Measurements from ENCODE around the gene KLK7. TPM values are rescaled to one million over a fixed set of nuclear protein-coding genes. Genes with fewer than 3 reads are reported as not detected.
A peak's percentile ranks its signal among the peaks of the same experiment; 100 is the strongest.

Gene KLK7
- total RNA-seq, 1 experiment from 2014 or later, result 0.66 TPM

- no peak for TF ChIP-seq ZNF317 (CRISPR knock-in tag; IDR thresholded peaks at IDR 0.05; ENCODE audit: borderline replicate concordance, low read depth)
- TF ChIP-seq GRHL2 (CRISPR knock-in tag; IDR thresholded peaks at IDR 0.05; ENCODE audit: insufficient replicate concordance, severe bottlenecking), result no peak
- TF ChIP-seq ZNF281 (CRISPR knock-in tag; IDR thresholded peaks at IDR 0.05), result no peak
- TF ChIP-seq NR1H2 (CRISPR knock-in tag; IDR thresholded peaks at IDR 0.05), result no peak
- TF ChIP-seq MAX (CRISPR knock-in tag; IDR thresholded peaks at IDR 0.05), result no peak
Observed at GRCh38 chr19:50957587-50957986, 26.1 kb downstream of the KLK7 start (continued).

GRCh38 chr19:50952910-50953309, 30.8 kb downstream of the KLK7 start, which contains the start of gene KLK5:
Gene KLK5 (minus strand): TSS chr19:50953038. CDS start chr19:50952657, 381 bp downstream.
- Mint-ChIP-seq H3K4me1 (peaks cover 13% of the 10 kb centered on the region), H3K4me3 (no peak within 1 kb of the TSS), H3K27me3 (ENCODE audit: low read depth) (peaks cover 10% of the 10 kb centered on the region; the same call in 1 of the 2 replicates), H3K9me3 (peaks cover 4% of the 10 kb centered on the region; the same call in 1 of the 2 replicates), H3K36me3 (no peaks in the 10 kb centered on the region), H3K27ac (peak within 1 kb of the TSS; percentile 50; the same call in 1 of the 2 replicates)
- DNase-seq (ENCODE audit: low spot score), result peak; percentile 21
- CTCF ChIA-PET, result interaction anchor here (0.6 to 1.6 kb wide), 2 partner anchors 31 to 144 kb away, joined by 3 to 4 read pairs; no protein-coding TSS in a partner anchor
- POLR2A ChIA-PET, result no interaction called here
- TF ChIP-seq ESRRA (CRISPR knock-in tag; IDR thresholded peaks at IDR 0.05; ENCODE audit: borderline replicate concordance) (no peak), NFYB (CRISPR knock-in tag; conservative IDR thresholded peaks at IDR 0.05; ENCODE audit: low read depth) (no peak), TP53 (CRISPR knock-in tag; IDR thresholded peaks at IDR 0.05) (no peak), CREB1 (CRISPR knock-in tag; IDR thresholded peaks at IDR 0.05) (no peak)
- peak; percentile 67 for ATAC-seq

DNA sequence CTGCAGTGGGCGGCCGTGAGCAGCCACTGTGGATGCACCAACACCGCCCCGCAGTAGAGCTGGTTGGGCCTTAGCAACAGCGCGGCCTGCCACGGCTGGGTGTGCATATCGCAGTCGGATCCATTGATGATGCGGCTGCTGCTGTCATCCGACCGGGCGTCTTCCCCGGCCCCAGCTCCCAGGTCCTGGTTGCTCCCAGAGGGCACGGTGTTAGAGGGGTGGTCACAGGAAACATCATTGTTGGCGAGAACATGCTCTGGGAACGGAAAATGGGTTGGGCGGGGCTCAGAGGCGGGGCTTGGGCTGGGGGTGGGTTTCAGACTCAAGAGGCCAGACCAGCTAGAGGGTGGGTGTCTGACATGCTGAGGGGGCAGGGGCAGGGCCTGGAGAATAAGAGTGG, 33.9 kb downstream of the KLK7 start:
- H3K36me3 Mint-ChIP-seq, result no peaks in the 10 kb centered on the region
- CTCF ChIA-PET, result interaction anchor here (0.7 to 1.8 kb wide), 7 partner anchors 14 to 147 kb away, joined by 3 to 17 read pairs (median 3); no protein-coding TSS in a partner anchor
- ATAC-seq (no peak; the same call in 1 of the 2 replicates), DNase-seq (ENCODE audit: low spot score) (peak; percentile 21)
- H3K27ac Mint-ChIP-seq, result no peak overlapping the region
- POLR2A ChIA-PET, result no interaction called here
- peaks cover 13% of the 10 kb centered on the region for H3K4me1 Mint-ChIP-seq
- no peak overlapping the region for H3K4me3 Mint-ChIP-seq
- H3K9me3 Mint-ChIP-seq, result peaks cover 4% of the 10 kb centered on the region; the same call in 1 of the 2 replicates
- peaks cover 14% of the 10 kb centered on the region for H3K27me3 Mint-ChIP-seq (ENCODE audit: low read depth)
- TF ChIP-seq TP53 (CRISPR knock-in tag; IDR thresholded peaks at IDR 0.05) (no peak), TEAD4 (CRISPR knock-in tag; IDR thresholded peaks at IDR 0.05) (no peak), E2F4 (CRISPR knock-in tag; IDR thresholded peaks at IDR 0.05; ENCODE audit: borderline replicate concordance, low read depth) (no peak), ZNF121 (CRISPR knock-in tag; IDR thresholded peaks at IDR 0.05) (no peak), RORB (CRISPR knock-in tag; IDR thresholded peaks at IDR 0.05) (no peak), GABPB1 (CRISPR knock-in tag; IDR thresholded peaks at IDR 0.05) (no peak), ZNF317 (CRISPR knock-in tag; IDR thresholded peaks at IDR 0.05; ENCODE audit: borderline replicate concordance, low read depth) (no peak), TEAD1 (CRISPR knock-in tag; IDR thresholded peaks at IDR 0.05) (no peak), CBFB (CRISPR knock-in tag; IDR thresholded peaks at IDR 0.05; ENCODE audit: low read depth) (no peak), KAT7 (CRISPR knock-in tag; IDR thresholded peaks at IDR 0.05; ENCODE audit: borderline replicate concordance) (no peak), EMX1 (CRISPR knock-in tag; IDR thresholded peaks at IDR 0.05) (no peak), NR1H2 (CRISPR knock-in tag; IDR thresholded peaks at IDR 0.05) (no peak), ATF2 (CRISPR knock-in tag; IDR thresholded peaks at IDR 0.05; ENCODE audit: borderline replicate concordance, low read depth) (no peak)
- TF ChIP-seq, protein P1, sequence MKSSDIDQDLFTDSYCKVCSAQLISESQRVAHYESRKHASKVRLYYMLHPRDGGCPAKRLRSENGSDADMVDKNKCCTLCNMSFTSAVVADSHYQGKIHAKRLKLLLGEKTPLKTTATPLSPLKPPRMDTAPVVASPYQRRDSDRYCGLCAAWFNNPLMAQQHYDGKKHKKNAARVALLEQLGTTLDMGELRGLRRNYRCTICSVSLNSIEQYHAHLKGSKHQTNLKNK (CRISPR knock-in tag; IDR thresholded peaks at IDR 0.05), result no peak
- TF ChIP-seq, protein P2, sequence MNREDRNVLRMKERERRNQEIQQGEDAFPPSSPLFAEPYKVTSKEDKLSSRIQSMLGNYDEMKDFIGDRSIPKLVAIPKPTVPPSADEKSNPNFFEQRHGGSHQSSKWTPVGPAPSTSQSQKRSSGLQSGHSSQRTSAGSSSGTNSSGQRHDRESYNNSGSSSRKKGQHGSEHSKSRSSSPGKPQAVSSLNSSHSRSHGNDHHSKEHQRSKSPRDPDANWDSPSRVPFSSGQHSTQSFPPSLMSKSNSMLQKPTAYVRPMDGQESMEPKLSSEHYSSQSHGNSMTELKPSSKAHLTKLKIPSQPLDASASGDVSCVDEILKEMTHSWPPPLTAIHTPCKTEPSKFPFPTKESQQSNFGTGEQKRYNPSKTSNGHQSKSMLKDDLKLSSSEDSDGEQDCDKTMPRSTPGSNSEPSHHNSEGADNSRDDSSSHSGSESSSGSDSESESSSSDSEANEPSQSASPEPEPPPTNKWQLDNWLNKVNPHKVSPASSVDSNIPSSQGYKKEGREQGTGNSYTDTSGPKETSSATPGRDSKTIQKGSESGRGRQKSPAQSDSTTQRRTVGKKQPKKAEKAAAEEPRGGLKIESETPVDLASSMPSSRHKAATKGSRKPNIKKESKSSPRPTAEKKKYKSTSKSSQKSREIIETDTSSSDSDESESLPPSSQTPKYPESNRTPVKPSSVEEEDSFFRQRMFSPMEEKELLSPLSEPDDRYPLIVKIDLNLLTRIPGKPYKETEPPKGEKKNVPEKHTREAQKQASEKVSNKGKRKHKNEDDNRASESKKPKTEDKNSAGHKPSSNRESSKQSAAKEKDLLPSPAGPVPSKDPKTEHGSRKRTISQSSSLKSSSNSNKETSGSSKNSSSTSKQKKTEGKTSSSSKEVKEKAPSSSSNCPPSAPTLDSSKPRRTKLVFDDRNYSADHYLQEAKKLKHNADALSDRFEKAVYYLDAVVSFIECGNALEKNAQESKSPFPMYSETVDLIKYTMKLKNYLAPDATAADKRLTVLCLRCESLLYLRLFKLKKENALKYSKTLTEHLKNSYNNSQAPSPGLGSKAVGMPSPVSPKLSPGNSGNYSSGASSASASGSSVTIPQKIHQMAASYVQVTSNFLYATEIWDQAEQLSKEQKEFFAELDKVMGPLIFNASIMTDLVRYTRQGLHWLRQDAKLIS (CRISPR knock-in tag; IDR thresholded peaks at IDR 0.05; ENCODE audit: borderline replicate concordance), result no peak
- TF ChIP-seq, protein P3, sequence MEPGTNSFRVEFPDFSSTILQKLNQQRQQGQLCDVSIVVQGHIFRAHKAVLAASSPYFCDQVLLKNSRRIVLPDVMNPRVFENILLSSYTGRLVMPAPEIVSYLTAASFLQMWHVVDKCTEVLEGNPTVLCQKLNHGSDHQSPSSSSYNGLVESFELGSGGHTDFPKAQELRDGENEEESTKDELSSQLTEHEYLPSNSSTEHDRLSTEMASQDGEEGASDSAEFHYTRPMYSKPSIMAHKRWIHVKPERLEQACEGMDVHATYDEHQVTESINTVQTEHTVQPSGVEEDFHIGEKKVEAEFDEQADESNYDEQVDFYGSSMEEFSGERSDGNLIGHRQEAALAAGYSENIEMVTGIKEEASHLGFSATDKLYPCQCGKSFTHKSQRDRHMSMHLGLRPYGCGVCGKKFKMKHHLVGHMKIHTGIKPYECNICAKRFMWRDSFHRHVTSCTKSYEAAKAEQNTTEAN (CRISPR knock-in tag; IDR thresholded peaks at IDR 0.05), result no peak

Data from WTC11 (cell line).